HepG2 (cell line): ENCODE results near the gene FLAD1. TPM values are rescaled to one million over a fixed set of nuclear protein-coding genes. Genes with fewer than 3 reads are reported as not detected.

Experiments used
- EZH2 ChIP-seq: conservative IDR thresholded peaks from 2 replicates; pipeline ENCODE4 v1.6.1; 2012; ENCODE audit warnings: mild to moderate bottlenecking, low read depth, low read length, moderate library complexity
- HDAC6 ChIP-seq: fragments of 200-600 bp; sonication (generic); IDR thresholded peaks from 2 replicates; pipeline ENCODE4 v1.7.0; 2017; ENCODE audit warnings: mild to moderate bottlenecking, antibody characterized with exemption, low read length, low read depth
- HOXA3 ChIP-seq: sonication (generic); formaldehyde crosslinking; IDR thresholded peaks from 2 replicates; pipeline ENCODE4 v1.5.0; 2020; ENCODE audit warnings: missing genetic modification reagents
- KDM5A ChIP-seq: fragments of 200-600 bp; sonication (generic); IDR thresholded peaks from 2 replicates; pipeline ENCODE4 v1.7.0; 2018; ENCODE audit warnings: antibody characterized with exemption, mild to moderate bottlenecking, low read length, borderline replicate concordance
- MIXL1 ChIP-seq: IDR thresholded peaks from 2 replicates; pipeline ENCODE4 v1.6.1; 2016
- NCOA2 ChIP-seq: sonication (generic); formaldehyde crosslinking; IDR thresholded peaks from 2 replicates; pipeline ENCODE4 v1.8.0; 2022; ENCODE audit warnings: inconsistent platforms
- SSRP1 ChIP-seq: IDR thresholded peaks from 2 replicates; pipeline ENCODE4 v1.6.1; 2016; ENCODE audit warnings: control low read depth
- ZEB1 ChIP-seq: IDR thresholded peaks from 2 replicates; pipeline ENCODE4 v1.6.1; 2012; ENCODE audit warnings: mild to moderate bottlenecking, low read depth, inconsistent platforms; ENCODE audit not compliant: insufficient replicate concordance
- ZMYM3 ChIP-seq: sonication (generic); formaldehyde crosslinking; IDR thresholded peaks from 2 replicates; pipeline ENCODE4 v1.5.1; 2020; ENCODE audit warnings: mild to moderate bottlenecking, missing genetic modification reagents
- ZNF264 ChIP-seq: sonication (generic); formaldehyde crosslinking; IDR thresholded peaks from 2 replicates; pipeline ENCODE4 v1.4.0; 2020; ENCODE audit warnings: missing genetic modification reagents
- ZNF619 ChIP-seq: sonication (generic); formaldehyde crosslinking; IDR thresholded peaks from 2 replicates; pipeline ENCODE4 v1.4.0; 2020; ENCODE audit warnings: mild to moderate bottlenecking, missing genetic modification reagents
- ZNF646 ChIP-seq: sonication (generic); formaldehyde crosslinking; IDR thresholded peaks from 2 replicates; pipeline ENCODE4 v1.9.0; 2021; ENCODE audit warnings: mild to moderate bottlenecking, missing genetic modification reagents
- ZNF749 ChIP-seq: sonication (generic); formaldehyde crosslinking; IDR thresholded peaks from 2 replicates; pipeline ENCODE4 v1.8.0; 2022; ENCODE audit warnings: mild to moderate bottlenecking, missing genetic modification reagents, moderate library complexity, borderline replicate concordance
- ZSCAN29 ChIP-seq: sonication (generic); formaldehyde crosslinking; conservative IDR thresholded peaks from 2 replicates; pipeline ENCODE4 v1.4.0; 2020; ENCODE audit warnings: mild to moderate bottlenecking, missing genetic modification reagents
- polyA plus RNA-seq, 8 experiments: library from polyadenylated mRNA; depleted of rRNA in 3 of 8; stranded (reverse) in 7 of 8; unstranded in 1 of 8; fragments of >200 nt; fragmentation: Illumina TruSeq in 4 of 8; extraction: Trizol in 4 of 8; gene quantifications; 2 replicates each; pipeline versions ENCODE4 v1.2.1 to v1.2.3, GENCODE V29; 2011 to 2016; ENCODE audit warnings: low read depth in 4 of 8, missing spikeins in 1 of 8, mixed read lengths in 1 of 8; ENCODE audit not compliant: insufficient read depth in 1 of 8
- total RNA-seq, 5 experiments: library from RNA; depleted of rRNA; stranded (reverse); fragments of >200 nt; fragmentation: Illumina TruSeq; extraction: Trizol; gene quantifications; 2 replicates each; pipeline ENCODE4 v1.2.3, GENCODE V29; 2016; ENCODE audit warnings: low read depth in 1 of 5
- TF ChIP-seq, protein P1 (sequence below): IDR thresholded peaks from 2 replicates; pipeline ENCODE4 v1.6.1; 2016
- TF ChIP-seq, protein P2 (sequence below): sonication (generic); formaldehyde crosslinking; IDR thresholded peaks from 2 replicates; pipeline ENCODE4 v1.4.0; 2020; ENCODE audit warnings: missing genetic modification reagents

Gene FLAD1
- total and polyA plus RNA-seq, 2 of the 13 experiments (the other 11 are each of a cell fraction or from before 2014, with no cell fraction given), result 25.9 to 32.8 TPM

GRCh38 chr1:154961207-154962155, 21.7 kb upstream of the FLAD1 start, which contains the start of gene PYGO2 (continued):
- TF ChIP-seq, protein P1, sequence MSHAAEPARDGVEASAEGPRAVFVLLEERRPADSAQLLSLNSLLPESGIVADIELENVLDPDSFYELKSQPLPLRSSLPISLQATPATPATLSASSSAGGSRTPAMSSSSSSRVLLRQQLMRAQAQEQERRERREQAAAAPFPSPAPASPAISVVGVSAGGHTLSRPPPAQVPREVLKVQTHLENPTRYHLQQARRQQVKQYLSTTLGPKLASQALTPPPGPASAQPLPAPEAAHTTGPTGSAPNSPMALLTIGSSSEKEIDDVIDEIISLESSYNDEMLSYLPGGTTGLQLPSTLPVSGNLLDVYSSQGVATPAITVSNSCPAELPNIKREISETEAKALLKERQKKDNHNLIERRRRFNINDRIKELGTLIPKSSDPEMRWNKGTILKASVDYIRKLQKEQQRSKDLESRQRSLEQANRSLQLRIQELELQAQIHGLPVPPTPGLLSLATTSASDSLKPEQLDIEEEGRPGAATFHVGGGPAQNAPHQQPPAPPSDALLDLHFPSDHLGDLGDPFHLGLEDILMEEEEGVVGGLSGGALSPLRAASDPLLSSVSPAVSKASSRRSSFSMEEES (CRISPR knock-in tag), result no peak
- no peak for TF ChIP-seq HDAC6
- TF ChIP-seq MIXL1 (CRISPR knock-in tag), result no peak
- peak; percentile 66 for TF ChIP-seq HOXA3 (CRISPR knock-in tag)
- peak; percentile 85 for TF ChIP-seq KDM5A
- no peak; the same call in 1 of the 2 replicates for TF ChIP-seq ZSCAN29 (CRISPR knock-in tag)
- TF ChIP-seq ZMYM3, result no peak
- peak; percentile 49; the same call in 1 of the 2 replicates for TF ChIP-seq ZNF749 (CRISPR knock-in tag)
- no peak; the same call in none of the 2 replicates for TF ChIP-seq ZNF619 (CRISPR knock-in tag)
- no peak for TF ChIP-seq ZNF646 (CRISPR knock-in tag)
- TF ChIP-seq SSRP1 (CRISPR knock-in tag), result no peak; the same call in 1 of the 2 replicates
- peak; percentile 31; the same call in 1 of the 2 replicates for TF ChIP-seq NCOA2 (CRISPR knock-in tag)
- no peak for TF ChIP-seq ZEB1
- TF ChIP-seq, protein P2, sequence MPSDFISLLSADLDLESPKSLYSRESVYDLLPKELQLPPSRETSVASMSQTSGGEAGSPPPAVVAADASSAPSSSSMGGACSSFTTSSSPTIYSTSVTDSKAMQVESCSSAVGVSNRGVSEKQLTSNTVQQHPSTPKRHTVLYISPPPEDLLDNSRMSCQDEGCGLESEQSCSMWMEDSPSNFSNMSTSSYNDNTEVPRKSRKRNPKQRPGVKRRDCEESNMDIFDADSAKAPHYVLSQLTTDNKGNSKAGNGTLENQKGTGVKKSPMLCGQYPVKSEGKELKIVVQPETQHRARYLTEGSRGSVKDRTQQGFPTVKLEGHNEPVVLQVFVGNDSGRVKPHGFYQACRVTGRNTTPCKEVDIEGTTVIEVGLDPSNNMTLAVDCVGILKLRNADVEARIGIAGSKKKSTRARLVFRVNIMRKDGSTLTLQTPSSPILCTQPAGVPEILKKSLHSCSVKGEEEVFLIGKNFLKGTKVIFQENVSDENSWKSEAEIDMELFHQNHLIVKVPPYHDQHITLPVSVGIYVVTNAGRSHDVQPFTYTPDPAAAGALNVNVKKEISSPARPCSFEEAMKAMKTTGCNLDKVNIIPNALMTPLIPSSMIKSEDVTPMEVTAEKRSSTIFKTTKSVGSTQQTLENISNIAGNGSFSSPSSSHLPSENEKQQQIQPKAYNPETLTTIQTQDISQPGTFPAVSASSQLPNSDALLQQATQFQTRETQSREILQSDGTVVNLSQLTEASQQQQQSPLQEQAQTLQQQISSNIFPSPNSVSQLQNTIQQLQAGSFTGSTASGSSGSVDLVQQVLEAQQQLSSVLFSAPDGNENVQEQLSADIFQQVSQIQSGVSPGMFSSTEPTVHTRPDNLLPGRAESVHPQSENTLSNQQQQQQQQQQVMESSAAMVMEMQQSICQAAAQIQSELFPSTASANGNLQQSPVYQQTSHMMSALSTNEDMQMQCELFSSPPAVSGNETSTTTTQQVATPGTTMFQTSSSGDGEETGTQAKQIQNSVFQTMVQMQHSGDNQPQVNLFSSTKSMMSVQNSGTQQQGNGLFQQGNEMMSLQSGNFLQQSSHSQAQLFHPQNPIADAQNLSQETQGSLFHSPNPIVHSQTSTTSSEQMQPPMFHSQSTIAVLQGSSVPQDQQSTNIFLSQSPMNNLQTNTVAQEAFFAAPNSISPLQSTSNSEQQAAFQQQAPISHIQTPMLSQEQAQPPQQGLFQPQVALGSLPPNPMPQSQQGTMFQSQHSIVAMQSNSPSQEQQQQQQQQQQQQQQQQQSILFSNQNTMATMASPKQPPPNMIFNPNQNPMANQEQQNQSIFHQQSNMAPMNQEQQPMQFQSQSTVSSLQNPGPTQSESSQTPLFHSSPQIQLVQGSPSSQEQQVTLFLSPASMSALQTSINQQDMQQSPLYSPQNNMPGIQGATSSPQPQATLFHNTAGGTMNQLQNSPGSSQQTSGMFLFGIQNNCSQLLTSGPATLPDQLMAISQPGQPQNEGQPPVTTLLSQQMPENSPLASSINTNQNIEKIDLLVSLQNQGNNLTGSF (CRISPR knock-in tag), result peak; percentile 75; the same call in 1 of the 2 replicates
- TF ChIP-seq ZNF264 (CRISPR knock-in tag), result peak; percentile 74; the same call in 1 of the 2 replicates
- TF ChIP-seq EZH2, result no peak
